ENCODE measurements around the gene TUBG2. TPM values are rescaled to one million over a fixed set of nuclear protein-coding genes. Genes with fewer than 3 reads are reported as not detected.

Gene TUBG2
- total and polyA plus RNA-seq, 8 donors, result 13.1 to 40.2 (median 31.8) TPM

GRCh38 chr17:42679492-42680330 lies 20.6 kb downstream of the TUBG2 start:
- peaks cover 50 to 84% of the 10 kb centered on the region in 2 donors for H3K4me1 ChIP-seq
- peak; percentile 90 to 98 for TF ChIP-seq CTCF (IDR thresholded peaks at IDR 0.05)
- no peaks in the 10 kb centered on the region for H3K36me3 ChIP-seq
- peak; percentile 40 for ATAC-seq
- DNase-seq, result peak; percentile 77 to 96 (median 83)
- intact Hi-C loops (cut with DNase I), result loop anchor here in 1 of 2 donors (5.0 kb wide), 1 partner anchor 102 kb away; the partner anchor contains the start of gene PSMC3IP
- peak overlapping the region; percentile 91 to 92 for H3K27ac ChIP-seq
- peaks cover 0 to 55% of the 10 kb centered on the region in 2 donors for H3K27me3 ChIP-seq
- H3K4me3 ChIP-seq, result peak overlapping the region; percentile 17 to 86
- H3K9me3 ChIP-seq, result no peaks in the 10 kb centered on the region

GRCh38 chr17:42680331-42680808 lies 21.3 kb downstream of the TUBG2 start:
- ATAC-seq, result no peak
- intact Hi-C loops (cut with DNase I), result no loop called here

GRCh38 chr17:42681976-42682721 lies 23.1 kb downstream of the TUBG2 start, which contains the start of gene CNTNAP1:
CNTNAP1 (plus strand) TSS chr17:42682531; CDS start chr17:42682830, 299 bp downstream.
- intact Hi-C loops (cut with DNase I), result no loop called here
- no peak for TF ChIP-seq CTCF (IDR thresholded peaks at IDR 0.05)
- ATAC-seq (peak; percentile 5), DNase-seq (peak; percentile 69 to 84 (median 75))
- Histone ChIP-seq H3K36me3 (no peaks in the 10 kb centered on the region), H3K9me3 (no peaks in the 10 kb centered on the region), H3K27ac (peak within 1 kb of the TSS; percentile 41 to 74), H3K4me1 (peaks cover 44 to 64% of the 10 kb centered on the region in 2 donors), H3K27me3 (peaks cover 0 to 33% of the 10 kb centered on the region in 2 donors), H3K4me3 (peak within 1 kb of the TSS; percentile 37 to 42)

More at GRCh38 chr17:42680331-42680808, 21.3 kb downstream of the TUBG2 start:
- no peak for TF ChIP-seq CTCF (IDR thresholded peaks at IDR 0.05)
- peaks cover 46 to 78% of the 10 kb centered on the region in 2 donors for H3K4me1 ChIP-seq
- H3K27me3 ChIP-seq, result peaks cover 0 to 48% of the 10 kb centered on the region in 2 donors
- H3K9me3 ChIP-seq, result no peaks in the 10 kb centered on the region
- H3K36me3 ChIP-seq, result no peaks in the 10 kb centered on the region
- H3K4me3 ChIP-seq, result peak overlapping the region; percentile 17 to 86
- DNase-seq, result peak in 1 of 4 donors; percentile 79
- H3K27ac ChIP-seq, result peak overlapping the region; percentile 91 to 92

GRCh38 chr17:42682722-42683403 lies 23.8 kb downstream of the TUBG2 start:
- TF ChIP-seq CTCF (IDR thresholded peaks at IDR 0.05), result no peak
- H3K27me3 ChIP-seq, result peaks cover 0 to 33% of the 10 kb centered on the region in 2 donors
- peak overlapping the region; percentile 41 to 74 for H3K27ac ChIP-seq
- peak; percentile 1 for ATAC-seq
- no peaks in the 10 kb centered on the region for H3K36me3 ChIP-seq
- peaks cover 37 to 57% of the 10 kb centered on the region in 2 donors for H3K4me1 ChIP-seq
- H3K4me3 ChIP-seq, result peak overlapping the region; percentile 37 to 42
- no peaks in the 10 kb centered on the region for H3K9me3 ChIP-seq
- intact Hi-C loops (cut with DNase I), result no loop called here
- peak in 2 of 4 donors; percentile 44 to 83 for DNase-seq

Data from left lung (tissue), 10 donors.